ENCODE data around the gene ANKRD26. TPM values are rescaled to one million over a fixed set of nuclear protein-coding genes. Genes with fewer than 3 reads are reported as not detected.

The ANKRD26 gene
- polyA plus RNA-seq, 2 of the 4 experiments (the other 2 are of a cell fraction): 4.0 to 4.1 TPM

- no peaks in the 10 kb centered on the region for H3K9me3 ChIP-seq
- ChIA-PET POLR2A (interaction anchor here (1.2 kb wide), 1 partner anchor 11 kb away, joined by 3 read pairs; the partner anchor contains the start of gene YME1L1), CTCF (interaction anchor here (0.6 to 2.3 kb wide), 5 partner anchors 10 to 361 kb away, joined by 3 to 6 read pairs (median 4); partner anchors contain the start of gene YME1L1)
- FAIRE-seq (no peak), ATAC-seq (no peak), DNase-seq (ENCODE audit: low read depth in 1 of 2, low spot score in 1 of 2) (no peak)
- no peak for TF ChIP-seq ZNF302 (CRISPR knock-in tag; IDR thresholded peaks at IDR 0.05)
- TF ChIP-seq GATA3 (IDR thresholded peaks at IDR 0.05; ENCODE audit: borderline replicate concordance): no peak
- TF ChIP-seq USF2 (IDR thresholded peaks at IDR 0.05): no peak
- no peak overlapping the region for H3K27ac ChIP-seq
- H3K4me1 ChIP-seq: no peaks in the 10 kb centered on the region
- H3K4me3 ChIP-seq: no peak overlapping the region
- H3K4me2 ChIP-seq: no peak overlapping the region
- WGBS (ENCODE audit: missing lambda C conversion rate): 96% methylated on average over 1 of the region's 1 CpG
Observed at GRCh38 chr10:27143686-27144085, 43.4 kb upstream of the ANKRD26 start.

GRCh38 chr10:27138277-27138676 is 38.0 kb upstream of the ANKRD26 start:
- WGBS (ENCODE audit: missing lambda C conversion rate): 87% methylated on average over 3 of the region's 3 CpGs
- TF ChIP-seq ATOH8 (CRISPR knock-in tag; IDR thresholded peaks at IDR 0.05; ENCODE audit: low read depth): no peak
- TF ChIP-seq GATA3 (IDR thresholded peaks at IDR 0.05; ENCODE audit: borderline replicate concordance): no peak
- no peak for TF ChIP-seq POLR2A (IDR thresholded peaks at IDR 0.05; ENCODE audit: low read length)
- TF ChIP-seq HMGXB4 (CRISPR knock-in tag; IDR thresholded peaks at IDR 0.05; ENCODE audit: borderline replicate concordance): no peak
- no peak for TF ChIP-seq RFX5 (IDR thresholded peaks at IDR 0.05)
- no peak for TF ChIP-seq PBX3 (IDR thresholded peaks at IDR 0.05)
- TF ChIP-seq TFCP2L1 (CRISPR knock-in tag; IDR thresholded peaks at IDR 0.05): no peak
- TF ChIP-seq KDM1A (IDR thresholded peaks at IDR 0.05; ENCODE audit: low read depth): no peak

GRCh38 chr10:27134371-27134770 is 34.1 kb upstream of the ANKRD26 start:
- Histone ChIP-seq H3K4me1 (no peaks in the 10 kb centered on the region), H3K9me3 (no peaks in the 10 kb centered on the region), H3K4me3 (no peak overlapping the region), H3K4me2 (no peak overlapping the region), H3K27ac (no peak overlapping the region)
- FAIRE-seq (no peak), ATAC-seq (no peak), DNase-seq (ENCODE audit: low read depth in 1 of 2, low spot score in 1 of 2) (no peak)
- ChIA-PET POLR2A (no interaction called here), CTCF (no interaction called here)
- 89% methylated on average over 3 of the region's 3 CpGs for WGBS (ENCODE audit: missing lambda C conversion rate)
- TF ChIP-seq CTCF (IDR thresholded peaks at IDR 0.05) (no peak), ZFP36 (IDR thresholded peaks at IDR 0.05; ENCODE audit: borderline replicate concordance, partially characterized antibody) (no peak), EHMT2 (IDR thresholded peaks at IDR 0.05; ENCODE audit: low read depth) (no peak), HOXB13 (CRISPR knock-in tag; IDR thresholded peaks at IDR 0.05; ENCODE audit: low read depth) (no peak), RARB (CRISPR knock-in tag; IDR thresholded peaks at IDR 0.05) (no peak), CBX2 (IDR thresholded peaks at IDR 0.05; ENCODE audit: borderline replicate concordance, low read depth) (no peak), KDM5A (IDR thresholded peaks at IDR 0.05) (no peak), TFCP2L1 (CRISPR knock-in tag; IDR thresholded peaks at IDR 0.05) (no peak), TP53 (CRISPR knock-in tag; IDR thresholded peaks at IDR 0.05) (no peak), SREBF2 (IDR thresholded peaks at IDR 0.05) (no peak), MAFK (IDR thresholded peaks at IDR 0.05; ENCODE audit: partially characterized antibody) (no peak), ZSCAN20 (CRISPR knock-in tag; IDR thresholded peaks at IDR 0.05) (no peak), NPAS2 (CRISPR knock-in tag; IDR thresholded peaks at IDR 0.05; ENCODE audit: borderline replicate concordance) (no peak)

More at GRCh38 chr10:27138277-27138676, 38.0 kb upstream of the ANKRD26 start:
- no peak for ATAC-seq
- POLR2A ChIA-PET: no interaction called here
- Histone ChIP-seq H3K4me3 (no peak overlapping the region), H3K27ac (no peak overlapping the region), H3K4me1 (no peaks in the 10 kb centered on the region), H3K9me3 (no peaks in the 10 kb centered on the region), H3K4me2 (no peak overlapping the region)
- CTCF ChIA-PET: no interaction called here
- FAIRE-seq: no peak
- DNase-seq (ENCODE audit: low read depth in 1 of 2, low spot score in 1 of 2): no peak
